ENCODE results near the gene FLYWCH1.
"Not testable (repeated sequence)": the region's sequence is repeated elsewhere in the genome, so short reads cannot be mapped to it uniquely, and the experiment has no call there.

DNA sequence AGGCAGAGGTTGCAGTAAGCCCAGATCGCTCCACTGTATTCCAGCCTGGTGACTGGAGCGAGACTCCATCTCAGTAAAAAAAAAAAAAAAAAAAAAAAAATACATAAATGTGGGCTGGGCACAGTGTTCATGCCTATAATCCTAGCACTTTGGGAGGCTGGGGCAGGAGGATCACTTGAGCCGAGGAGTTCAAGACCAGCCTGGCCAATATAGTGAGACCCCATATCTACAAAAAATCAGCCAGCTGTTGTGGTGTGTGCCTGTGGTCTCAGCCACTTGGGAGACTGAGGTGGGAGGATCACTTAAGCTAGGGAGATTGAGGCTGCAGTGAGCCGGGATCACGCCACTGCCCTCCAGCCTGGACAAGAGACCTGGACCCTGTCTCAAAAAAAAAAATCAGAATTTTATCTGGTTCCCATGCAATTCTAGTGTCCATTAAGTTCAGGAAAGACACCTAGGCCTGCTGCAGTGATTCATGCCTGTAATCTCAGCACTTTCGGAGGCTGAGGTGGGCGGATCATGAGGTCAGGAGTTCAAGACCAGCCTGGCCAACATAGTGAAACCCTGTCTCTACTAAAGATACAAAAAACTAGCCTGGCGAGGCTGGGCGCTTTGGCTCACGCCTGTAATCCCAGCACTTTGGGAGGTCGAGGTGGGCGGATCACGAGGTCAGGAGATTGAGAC, 19.6 kb downstream of the FLYWCH1 start:
- TF ChIP-seq, protein P1, sequence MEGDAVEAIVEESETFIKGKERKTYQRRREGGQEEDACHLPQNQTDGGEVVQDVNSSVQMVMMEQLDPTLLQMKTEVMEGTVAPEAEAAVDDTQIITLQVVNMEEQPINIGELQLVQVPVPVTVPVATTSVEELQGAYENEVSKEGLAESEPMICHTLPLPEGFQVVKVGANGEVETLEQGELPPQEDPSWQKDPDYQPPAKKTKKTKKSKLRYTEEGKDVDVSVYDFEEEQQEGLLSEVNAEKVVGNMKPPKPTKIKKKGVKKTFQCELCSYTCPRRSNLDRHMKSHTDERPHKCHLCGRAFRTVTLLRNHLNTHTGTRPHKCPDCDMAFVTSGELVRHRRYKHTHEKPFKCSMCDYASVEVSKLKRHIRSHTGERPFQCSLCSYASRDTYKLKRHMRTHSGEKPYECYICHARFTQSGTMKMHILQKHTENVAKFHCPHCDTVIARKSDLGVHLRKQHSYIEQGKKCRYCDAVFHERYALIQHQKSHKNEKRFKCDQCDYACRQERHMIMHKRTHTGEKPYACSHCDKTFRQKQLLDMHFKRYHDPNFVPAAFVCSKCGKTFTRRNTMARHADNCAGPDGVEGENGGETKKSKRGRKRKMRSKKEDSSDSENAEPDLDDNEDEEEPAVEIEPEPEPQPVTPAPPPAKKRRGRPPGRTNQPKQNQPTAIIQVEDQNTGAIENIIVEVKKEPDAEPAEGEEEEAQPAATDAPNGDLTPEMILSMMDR (conservative IDR thresholded peaks at IDR 0.05; ENCODE audit: low read length), result not testable (repeated sequence)
- not testable (repeated sequence) for TF ChIP-seq EZH2phosphoT487 (IDR thresholded peaks at IDR 0.05; ENCODE audit: borderline replicate concordance)

Measured in Loucy (cell line).